Gastroesophageal sphincter (tissue), 4 donors: ENCODE measurements around the gene APPL2. TPM values are rescaled to one million over a fixed set of nuclear protein-coding genes. Genes with fewer than 3 reads are reported as not detected.

ENCODE experiments used
- ATAC-seq: fragments of 150-250 bp; one replicate; pipeline ENCODE4 v1.9.1; 2016; ENCODE audit warnings: mild to moderate bottlenecking, moderate library complexity
- H3K27ac ChIP-seq, 4 donors: fragments of 200-600 bp; sonication (generic) in 3 of 4; 1 replicate in 3 of 4; 2 replicates in 1 of 4; pipeline ENCODE4 v1.5.1; 2016 to 2019
- H3K27me3 ChIP-seq: fragments of 200-600 bp; sonication (generic); one replicate; pipeline ENCODE4 v1.5.1; 2019
- H3K36me3 ChIP-seq, 2 donors: fragments of 200-600 bp; sonication (generic); one replicate each; pipeline ENCODE4 v1.5.1; 2019; ENCODE audit warnings: control low read depth in 1 of 2
- H3K4me1 ChIP-seq, 3 donors: fragments of 200-600 bp; sonication (generic); 1 replicate in 2 of 3; 2 replicates in 1 of 3; pipeline ENCODE4 v1.5.1; 2016 to 2019; ENCODE audit warnings: control low read depth in 2 of 3
- H3K4me3 ChIP-seq, 2 donors: fragments of 200-600 bp; sonication (generic); one replicate each; pipeline ENCODE4 v1.5.1; 2019; ENCODE audit warnings: mild to moderate bottlenecking in 1 of 2, moderate library complexity in 1 of 2
- H3K9me3 ChIP-seq, 3 donors: fragments of 200-600 bp; sonication (generic); one replicate each; pipeline ENCODE4 v1.5.1; 2017 to 2019; ENCODE audit warnings: control low read depth in 2 of 3
- CTCF ChIP-seq, 4 experiments: fragments of 200-600 bp in 2 of 4; fragments of 450-650 bp in 2 of 4; sonication (generic) in 1 of 4; IDR thresholded peaks; one replicate each; pipeline ENCODE4 v1.5.1; 2017 to 2019; ENCODE audit warnings: antibody characterized with exemption in 4 of 4, mild to moderate bottlenecking in 2 of 4, moderate library complexity in 2 of 4
- EP300 ChIP-seq: sonication (generic); formaldehyde crosslinking; IDR thresholded peaks from one replicate; pipeline ENCODE4 v1.6.1; 2017; ENCODE audit warnings: antibody characterized with exemption, mild to moderate bottlenecking
- POLR2A ChIP-seq, 2 donors: fragments of 450-650 bp; IDR thresholded peaks; one replicate each; pipeline ENCODE4 v1.6.1; 2017; ENCODE audit warnings: antibody characterized with exemption in 2 of 2, mild to moderate bottlenecking in 2 of 2, moderate library complexity in 1 of 2
- POLR2AphosphoS5 ChIP-seq: sonication (generic); formaldehyde crosslinking; IDR thresholded peaks from one replicate; pipeline ENCODE4 v1.6.1; 2017; ENCODE audit warnings: antibody characterized with exemption
- WGBS, 2 donors: methylation state at CpG; one replicate each; pipeline ENCODE4 v1.1.5; 2018; ENCODE audit warnings: low coverage in 1 of 2; 5-methylcytosine and 5-hydroxymethylcytosine counted together
- total RNA-seq, 4 donors: library from RNA; depleted of rRNA; stranded (reverse); fragments of >200 nt; gene quantifications; one replicate each; pipeline ENCODE4 v1.1.0, GENCODE V29; 2016

Gene APPL2
- total RNA-seq, 4 donors from 2014 or later: 17.0 to 32.4 (median 23.4) TPM

GRCh38 chr12:105167346-105167745, 68.6 kb downstream of the APPL2 start:
- Histone ChIP-seq H3K4me3 (no peak overlapping the region), H3K36me3 (peaks cover 7 to 89% of the 10 kb centered on the region in 2 donors), H3K4me1 (no peaks in the 10 kb centered on the region), H3K27ac (no peak overlapping the region), H3K9me3 (no peaks in the 10 kb centered on the region), H3K27me3 (no peaks in the 10 kb centered on the region)
- no peak for TF ChIP-seq EP300
- TF ChIP-seq POLR2A (IDR thresholded peaks at IDR 0.05): no peak
- no peak for TF ChIP-seq POLR2AphosphoS5
- no peak for TF ChIP-seq CTCF (IDR thresholded peaks at IDR 0.05)
- ATAC-seq: no peak

- peaks cover 7 to 91% of the 10 kb centered on the region in 2 donors for H3K36me3 ChIP-seq
- H3K4me3 ChIP-seq: no peak overlapping the region
- ATAC-seq: no peak
- no peak for TF ChIP-seq EP300
- TF ChIP-seq POLR2A (IDR thresholded peaks at IDR 0.05): no peak
- no peak for TF ChIP-seq CTCF (IDR thresholded peaks at IDR 0.05)
- no peak for TF ChIP-seq POLR2AphosphoS5
- H3K27me3 ChIP-seq: no peaks in the 10 kb centered on the region
- WGBS, 2 donors: 50 to 71% methylated on average over 1 of the region's 1 CpG
- H3K27ac ChIP-seq: no peak overlapping the region
- H3K9me3 ChIP-seq: no peaks in the 10 kb centered on the region
- H3K4me1 ChIP-seq: no peaks in the 10 kb centered on the region
Observed at GRCh38 chr12:105166736-105167135, 69.2 kb downstream of the APPL2 start.

GRCh38 chr12:105164068-105164467, 71.9 kb downstream of the APPL2 start:
- WGBS, 2 donors: 83 to 93% methylated on average over 2 of the region's 2 CpGs
- H3K36me3 ChIP-seq: peaks cover 7 to 90% of the 10 kb centered on the region in 2 donors
- H3K27me3 ChIP-seq: no peaks in the 10 kb centered on the region

GRCh38 chr12:105162174-105162573, 73.8 kb downstream of the APPL2 start:
- 65 to 71% methylated on average over 3 of the region's 3 CpGs for WGBS, 2 donors
- Histone ChIP-seq H3K4me3 (no peak overlapping the region), H3K9me3 (no peaks in the 10 kb centered on the region), H3K4me1 (no peaks in the 10 kb centered on the region), H3K27me3 (no peaks in the 10 kb centered on the region), H3K36me3 (peaks cover 7 to 95% of the 10 kb centered on the region in 2 donors), H3K27ac (no peak overlapping the region)
- no peak for ATAC-seq
- no peak for TF ChIP-seq EP300
- no peak for TF ChIP-seq POLR2A (IDR thresholded peaks at IDR 0.05)

More at GRCh38 chr12:105164068-105164467, 71.9 kb downstream of the APPL2 start:
- no peaks in the 10 kb centered on the region for H3K4me1 ChIP-seq
- H3K27ac ChIP-seq: no peak overlapping the region
- TF ChIP-seq EP300 (no peak), CTCF (IDR thresholded peaks at IDR 0.05) (no peak), POLR2A (IDR thresholded peaks at IDR 0.05) (no peak), POLR2AphosphoS5 (no peak)
- H3K4me3 ChIP-seq: no peak overlapping the region
- H3K9me3 ChIP-seq: no peaks in the 10 kb centered on the region
- ATAC-seq: no peak

GRCh38 chr12:105158876-105159275, 77.1 kb downstream of the APPL2 start:
- no peak overlapping the region for H3K27ac ChIP-seq
- no peaks in the 10 kb centered on the region for H3K9me3 ChIP-seq
- no peak for ATAC-seq
- 75 to 96% methylated on average over 2 of the region's 2 CpGs for WGBS, 2 donors
- TF ChIP-seq CTCF (IDR thresholded peaks at IDR 0.05) (no peak), EP300 (no peak), POLR2AphosphoS5 (no peak), POLR2A (IDR thresholded peaks at IDR 0.05) (no peak)
- peaks cover 4 to 93% of the 10 kb centered on the region in 2 donors for H3K36me3 ChIP-seq
- no peaks in the 10 kb centered on the region for H3K27me3 ChIP-seq
- H3K4me3 ChIP-seq: no peak overlapping the region
- no peaks in the 10 kb centered on the region for H3K4me1 ChIP-seq
